GM21360 (cell line): ENCODE results near the gene ABCA3.

Experiments
- ATAC-seq: cut with Tn5 transposase; IDR thresholded peaks from one replicate; pipeline ENCODE4 v1.9.1; 2021; ENCODE audit warnings: mild to moderate bottlenecking, moderate library complexity; ENCODE audit not compliant: unreplicated experiment

The ABCA3 gene

GRCh38 chr16:2319606-2320005 lies 20.9 kb downstream of the ABCA3 start:
- no peak for ATAC-seq

- no peak for ATAC-seq
Observed at GRCh38 chr16:2317231-2318020, 23.1 kb downstream of the ABCA3 start.

GRCh38 chr16:2308089-2308962 lies 32.2 kb downstream of the ABCA3 start:
- ATAC-seq: no peak

- no peak for ATAC-seq
Observed at GRCh38 chr16:2299915-2300192, 40.7 kb downstream of the ABCA3 start.

GRCh38 chr16:2299121-2299914 lies 41.2 kb downstream of the ABCA3 start:
- no peak for ATAC-seq

- no peak for ATAC-seq
Observed at GRCh38 chr16:2298621-2299020, 41.9 kb downstream of the ABCA3 start.

- ATAC-seq: no peak
Observed at GRCh38 chr16:2297506-2297860, 43.0 kb downstream of the ABCA3 start.

GRCh38 chr16:2296661-2297505 lies 43.6 kb downstream of the ABCA3 start:
- no peak for ATAC-seq

GRCh38 chr16:2295056-2295798 lies 45.3 kb downstream of the ABCA3 start:
- ATAC-seq: no peak

GRCh38 chr16:2292221-2292620 lies 48.3 kb downstream of the ABCA3 start:
- no peak for ATAC-seq

- no peak for ATAC-seq
Observed at GRCh38 chr16:2289282-2289681, 51.2 kb downstream of the ABCA3 start.

GRCh38 chr16:2288726-2289125 lies 51.8 kb downstream of the ABCA3 start:
- ATAC-seq: no peak

- no peak for ATAC-seq
Observed at GRCh38 chr16:2287916-2288547, 52.5 kb downstream of the ABCA3 start.

GRCh38 chr16:2286550-2286949 lies 54.0 kb downstream of the ABCA3 start:
- ATAC-seq: no peak

- no peak for ATAC-seq
Observed at GRCh38 chr16:2285731-2286191, 54.8 kb downstream of the ABCA3 start.

GRCh38 chr16:2284797-2285576 lies 55.5 kb downstream of the ABCA3 start:
- ATAC-seq: no peak

GRCh38 chr16:2284001-2284770 lies 56.3 kb downstream of the ABCA3 start:
- no peak for ATAC-seq
